Measurements from ENCODE around the gene NLN.
"Not testable (repeated sequence)": the region's sequence is repeated elsewhere in the genome, so short reads cannot be mapped to it uniquely, and the experiment has no call there.

Gene NLN

DNA sequence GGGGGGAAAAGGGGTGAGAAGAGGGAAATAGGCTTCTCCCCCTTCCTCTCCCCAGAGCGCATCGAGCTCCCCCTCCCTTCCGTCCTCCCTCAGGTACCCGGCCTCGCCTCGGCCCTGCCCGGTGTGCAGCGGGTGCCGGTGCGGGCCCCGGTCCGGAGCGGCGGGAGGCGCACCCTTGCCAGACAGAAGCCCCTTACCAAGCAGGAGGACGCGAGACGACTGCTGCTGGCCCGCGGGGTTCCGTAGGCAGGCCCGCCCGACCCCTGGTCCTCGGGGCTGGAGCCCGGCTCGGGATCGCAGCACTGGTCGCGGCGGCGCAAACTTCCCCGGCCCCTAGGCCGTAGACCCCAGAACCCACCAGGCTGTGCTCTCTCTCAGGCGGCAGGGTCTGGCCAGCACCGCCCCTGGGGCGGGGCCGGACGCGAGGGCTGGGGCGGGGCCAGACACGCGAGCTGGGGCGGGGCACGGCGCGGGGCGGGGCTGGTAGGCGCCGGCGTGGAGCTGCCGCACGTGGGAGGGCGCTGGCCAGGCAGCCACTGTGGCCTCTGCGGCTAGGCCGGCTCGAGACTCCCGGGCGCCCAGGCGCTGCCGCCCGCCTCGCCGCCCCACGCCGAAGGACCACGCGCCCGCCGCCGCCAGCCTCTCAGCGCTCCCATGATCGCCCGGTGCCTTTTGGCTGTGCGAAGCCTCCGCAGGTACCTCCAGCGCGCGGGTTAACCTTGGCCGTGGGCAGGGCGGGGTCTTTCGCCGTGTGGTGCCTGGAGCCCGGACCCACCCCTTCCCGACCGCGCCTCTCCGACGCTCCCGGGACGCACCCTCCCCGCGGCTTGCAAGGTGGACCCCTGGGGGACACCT lies at the start of gene NLN, which contains the start of gene SGTB:
TSS of gene NLN (plus strand) at position 486 of the 855 bp plus-strand sequence. CDS start at position 655, 169 bp downstream.
TSS of gene SGTB (minus strand) at position 390 of the 855 bp plus-strand sequence. CDS start 1,302 bp downstream, outside the sequence.
- peak; percentile 84 to 86 for DNase-seq

DNA sequence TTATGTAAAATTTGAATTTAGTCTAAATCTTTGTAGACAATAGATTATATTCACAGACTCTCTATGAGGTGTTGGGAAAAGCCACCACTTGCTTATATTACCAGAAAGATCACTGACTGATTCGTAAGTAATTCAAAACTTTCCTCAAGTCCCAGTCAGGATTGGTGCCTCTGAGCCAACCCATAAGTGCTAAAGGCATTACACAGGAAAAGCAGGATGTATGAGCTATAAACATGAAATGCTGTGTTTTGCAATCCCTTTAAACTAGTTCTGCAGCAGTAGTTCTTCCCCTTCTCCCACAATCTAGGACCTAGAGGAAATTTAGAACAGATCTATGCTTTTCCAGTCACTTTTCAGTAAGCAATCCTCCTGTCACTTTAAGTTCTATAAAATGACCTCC lies 49.2 kb upstream of the NLN start:
- DNase-seq: no peak

DNA sequence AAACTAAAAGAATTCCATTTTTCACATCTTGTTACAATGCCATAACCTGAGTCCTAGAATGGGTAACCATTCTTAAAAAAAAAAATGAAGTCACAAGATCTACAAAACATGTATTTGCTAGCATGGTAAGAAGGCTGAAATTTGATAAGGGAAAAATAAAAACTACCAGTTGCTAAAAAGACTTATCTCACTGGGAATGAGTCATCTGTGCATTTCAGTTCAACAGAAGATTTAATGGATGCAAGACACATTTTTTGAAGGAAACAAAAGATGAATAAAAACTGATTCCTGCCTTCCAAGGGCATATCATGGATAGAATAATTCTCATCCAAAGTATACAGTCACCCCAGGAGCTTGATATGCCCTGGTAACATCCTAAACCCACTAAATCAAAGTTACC lies 47.3 kb upstream of the NLN start:
- DNase-seq: no peak

DNA sequence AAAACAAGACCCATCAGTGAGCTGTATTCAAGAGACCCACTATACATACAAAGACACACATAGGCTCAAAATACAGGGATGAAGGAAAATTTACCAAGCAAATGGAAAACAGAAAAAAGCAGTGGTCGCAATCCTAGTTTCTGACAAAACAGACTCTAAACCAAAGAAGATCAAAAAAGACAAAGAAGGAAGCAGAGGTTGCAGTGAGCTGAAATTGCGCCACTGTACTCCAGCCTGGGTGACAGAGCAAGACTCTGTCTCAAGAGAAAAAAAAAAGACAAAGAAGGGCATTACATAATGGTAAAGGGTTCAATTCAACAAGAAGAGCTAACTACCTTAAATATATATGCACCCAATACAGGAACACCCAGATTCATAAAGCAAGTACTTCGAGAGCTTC lies 45.9 kb upstream of the NLN start:
- DNase-seq: not testable (repeated sequence)

DNA sequence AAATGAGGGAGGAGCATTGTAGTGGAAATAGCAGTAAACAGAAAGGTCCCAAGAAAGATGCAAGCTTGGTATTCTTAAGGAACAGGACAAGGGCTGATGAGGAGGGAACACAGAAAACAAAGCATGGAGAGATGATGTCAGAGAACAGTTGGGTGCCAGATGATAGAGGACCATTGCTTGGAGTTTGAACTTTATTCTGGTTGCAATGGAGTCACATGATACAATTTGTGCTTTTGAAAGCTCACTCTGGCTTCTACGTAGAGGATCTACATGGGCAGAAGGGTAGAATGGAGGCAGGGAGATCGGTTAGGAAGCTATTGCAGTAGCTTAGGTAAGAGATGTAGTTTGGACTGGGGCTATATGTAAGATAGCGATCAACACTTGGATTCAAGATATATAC lies 39.9 kb upstream of the NLN start:
- DNase-seq: no peak

DNA sequence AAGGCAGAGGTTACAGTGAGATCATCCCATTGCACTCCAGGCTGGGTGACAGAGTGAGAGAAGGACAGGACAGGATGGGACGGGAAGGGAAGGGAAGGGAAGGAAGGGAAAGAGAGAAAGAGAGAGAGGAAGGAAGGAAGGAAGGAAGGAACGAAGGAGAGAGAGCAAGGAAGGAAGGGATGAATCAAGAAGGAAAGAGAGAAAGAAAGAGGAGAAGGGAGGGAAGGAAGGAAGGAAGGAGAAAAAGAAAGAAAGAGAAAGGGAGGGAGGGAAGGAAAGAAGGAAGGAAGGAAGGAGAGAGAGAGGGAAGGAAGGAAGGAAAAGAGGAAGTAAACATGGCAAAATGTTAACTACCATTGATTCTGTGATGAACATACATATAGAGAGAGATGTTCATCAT lies 28.9 kb upstream of the NLN start:
- DNase-seq: no peak

DNA sequence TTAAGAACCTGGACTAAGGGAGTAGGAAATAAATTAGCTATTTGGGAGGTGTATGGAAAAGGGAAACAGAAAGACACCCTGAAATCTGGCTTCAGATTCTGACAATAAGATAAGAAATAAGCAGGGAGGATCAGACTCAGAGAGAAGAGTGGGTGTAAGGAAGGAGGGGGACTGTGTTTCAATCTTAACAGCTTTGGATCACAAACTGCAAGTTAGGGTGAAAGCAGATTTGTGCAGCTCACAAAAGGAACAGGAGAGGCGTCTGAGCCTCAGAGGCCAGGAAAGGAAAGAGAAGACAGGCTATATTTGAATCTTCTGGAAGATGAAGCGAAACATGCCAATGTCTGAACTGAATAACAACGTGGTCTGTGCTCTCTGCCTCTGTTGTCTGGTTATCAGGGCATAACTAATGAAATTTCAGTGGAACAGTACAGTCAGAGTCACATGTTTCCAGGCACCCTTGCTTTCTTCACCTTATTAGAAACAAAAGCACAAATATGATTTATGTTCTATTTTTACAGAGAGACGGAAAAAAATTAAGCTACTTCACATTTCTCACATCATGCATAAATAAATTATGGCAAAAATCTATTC lies 26.7 kb upstream of the NLN start:
- no peak for DNase-seq

DNA sequence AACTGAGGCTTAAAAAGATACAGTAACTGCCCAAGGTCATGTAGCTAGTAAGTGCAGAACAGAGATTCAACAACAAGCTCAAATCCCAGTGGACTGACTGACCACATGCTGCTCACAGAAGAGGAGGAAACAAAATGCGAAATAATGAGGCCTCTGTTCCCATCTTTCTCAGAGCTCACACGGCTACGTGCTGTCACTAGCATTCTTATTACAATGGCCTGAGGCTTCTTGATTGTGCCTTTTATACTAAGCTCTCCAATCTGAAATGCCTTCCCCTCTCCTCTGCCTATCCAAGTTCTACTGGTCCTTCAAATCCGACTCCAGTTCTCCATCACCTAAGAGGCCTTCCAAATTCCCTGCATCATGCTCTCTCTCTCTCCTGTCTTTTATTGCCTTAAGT lies 26.1 kb upstream of the NLN start:
- DNase-seq: no peak

DNA sequence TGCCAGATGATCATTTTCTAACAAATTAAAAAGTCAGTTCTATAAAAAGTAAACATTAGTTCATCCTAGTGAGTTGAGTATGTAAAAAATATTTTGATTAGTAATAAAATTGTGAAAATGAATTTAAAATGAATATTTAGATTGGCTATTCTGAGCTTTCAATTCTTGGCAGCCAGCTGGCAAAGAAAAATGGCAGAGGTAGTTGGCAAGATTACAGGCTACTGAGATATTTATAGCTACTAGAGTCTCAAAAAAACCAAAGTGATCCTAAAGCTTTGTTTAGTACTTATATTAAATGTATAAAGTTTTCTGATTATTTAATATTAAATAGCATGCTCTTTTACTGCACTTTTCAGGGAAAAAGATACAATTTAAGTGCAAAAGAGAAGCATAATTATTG lies 25.1 kb upstream of the NLN start:
- no peak for DNase-seq

DNA sequence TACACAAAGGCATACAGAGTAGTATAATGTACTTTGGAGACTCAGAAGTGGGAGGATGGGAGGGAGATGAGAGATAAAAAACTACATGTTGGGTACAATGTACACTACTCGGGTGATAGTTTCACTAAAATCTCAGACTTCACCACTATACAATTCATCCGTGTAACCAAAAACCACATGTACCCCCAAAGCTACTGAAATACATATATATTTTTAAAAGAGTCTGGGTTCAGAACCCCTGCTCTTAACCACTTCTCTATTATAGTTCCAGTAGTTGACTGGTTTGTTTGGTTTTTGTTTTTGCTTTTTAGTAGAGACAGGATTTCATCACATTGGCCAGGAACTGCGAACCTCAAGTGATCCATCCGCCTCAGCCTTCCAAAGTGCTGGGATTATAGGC lies 22.7 kb upstream of the NLN start:
- no peak for DNase-seq

DNA sequence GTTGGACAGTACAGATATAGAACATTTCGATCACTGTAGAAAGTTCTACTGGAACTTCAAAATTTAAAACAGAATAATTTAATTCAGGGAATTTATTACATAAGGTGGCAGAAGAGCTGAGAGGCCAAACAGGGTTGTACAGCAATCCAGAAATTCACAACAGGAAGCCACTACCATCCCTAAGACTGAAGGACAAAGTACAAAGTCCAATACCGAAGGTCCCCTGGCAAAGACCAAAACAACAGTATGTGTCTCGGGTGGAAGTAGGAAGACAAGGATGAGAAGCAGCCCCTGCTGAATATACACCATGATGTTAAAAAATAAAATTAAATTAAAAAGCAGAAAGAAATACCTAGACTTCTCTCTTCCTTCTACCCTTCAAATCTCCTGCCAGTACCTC lies 20.0 kb upstream of the NLN start:
- DNase-seq: no peak

DNA sequence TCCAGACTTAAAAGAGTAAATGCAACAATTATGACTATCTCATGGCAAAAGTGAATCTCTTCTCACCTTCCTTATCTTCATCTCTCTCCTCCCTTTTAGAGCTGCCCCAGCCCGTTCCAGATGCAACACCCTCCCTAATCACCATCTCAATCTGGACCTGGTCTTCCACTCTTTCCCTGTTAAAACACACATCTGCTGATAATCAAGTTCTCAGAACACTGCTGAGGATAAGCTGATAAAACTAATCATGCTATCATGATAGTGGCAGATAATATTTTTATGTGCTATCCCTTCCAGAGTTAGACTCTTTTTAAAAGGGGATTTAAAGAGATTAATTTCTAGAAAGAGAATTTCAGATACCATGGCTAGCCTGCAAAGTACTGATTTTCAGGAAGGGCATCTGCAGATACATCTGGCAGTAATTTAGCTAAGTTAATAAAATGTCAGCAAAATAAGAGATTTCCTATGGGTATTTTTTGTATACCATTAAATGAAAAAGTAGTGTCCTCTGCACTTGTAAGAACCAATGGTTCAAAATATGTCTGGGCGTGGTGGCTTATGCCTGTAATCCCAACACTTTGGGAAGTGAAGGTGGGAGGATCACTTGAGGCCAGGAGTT lies 17.3 kb upstream of the NLN start:
- DNase-seq: no peak

DNA sequence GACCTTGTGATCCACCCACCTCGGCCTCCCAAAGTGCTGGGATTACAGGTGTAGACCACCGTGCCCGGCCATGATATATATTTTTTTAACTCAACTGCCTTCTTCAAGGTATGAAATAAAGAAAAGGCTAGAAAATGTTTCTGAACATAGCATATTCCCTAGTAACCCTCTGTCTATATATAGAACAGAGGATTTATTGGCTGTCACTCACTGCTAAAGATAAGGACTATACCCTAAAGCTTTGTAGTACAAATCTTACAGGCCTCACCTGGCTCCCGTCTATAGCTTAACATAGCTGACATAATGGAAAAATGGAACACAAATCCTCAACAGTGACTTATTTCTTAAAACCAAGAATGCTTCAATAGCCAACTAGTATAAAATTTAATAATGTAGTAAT lies 14.3 kb upstream of the NLN start:
- DNase-seq: no peak

DNA sequence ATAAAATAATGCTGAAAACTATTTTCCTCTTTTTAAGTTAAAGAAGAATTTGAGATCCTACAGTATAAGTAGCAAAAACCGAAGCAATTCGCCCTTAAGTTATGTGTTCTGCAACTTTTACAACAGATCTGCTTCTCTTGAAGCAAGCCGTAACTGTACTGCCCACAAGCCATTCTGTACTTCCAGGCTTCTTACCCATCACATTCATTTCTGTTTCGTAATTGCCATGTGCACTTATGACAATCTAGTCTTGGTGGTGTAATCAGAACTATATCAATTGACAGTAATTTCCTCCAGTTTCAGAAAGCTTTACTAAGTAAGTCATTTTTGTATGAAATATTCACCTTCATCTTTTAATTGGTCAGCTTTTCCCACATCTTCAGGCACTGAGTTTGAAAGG lies 13.9 kb upstream of the NLN start:
- DNase-seq: no peak

DNA sequence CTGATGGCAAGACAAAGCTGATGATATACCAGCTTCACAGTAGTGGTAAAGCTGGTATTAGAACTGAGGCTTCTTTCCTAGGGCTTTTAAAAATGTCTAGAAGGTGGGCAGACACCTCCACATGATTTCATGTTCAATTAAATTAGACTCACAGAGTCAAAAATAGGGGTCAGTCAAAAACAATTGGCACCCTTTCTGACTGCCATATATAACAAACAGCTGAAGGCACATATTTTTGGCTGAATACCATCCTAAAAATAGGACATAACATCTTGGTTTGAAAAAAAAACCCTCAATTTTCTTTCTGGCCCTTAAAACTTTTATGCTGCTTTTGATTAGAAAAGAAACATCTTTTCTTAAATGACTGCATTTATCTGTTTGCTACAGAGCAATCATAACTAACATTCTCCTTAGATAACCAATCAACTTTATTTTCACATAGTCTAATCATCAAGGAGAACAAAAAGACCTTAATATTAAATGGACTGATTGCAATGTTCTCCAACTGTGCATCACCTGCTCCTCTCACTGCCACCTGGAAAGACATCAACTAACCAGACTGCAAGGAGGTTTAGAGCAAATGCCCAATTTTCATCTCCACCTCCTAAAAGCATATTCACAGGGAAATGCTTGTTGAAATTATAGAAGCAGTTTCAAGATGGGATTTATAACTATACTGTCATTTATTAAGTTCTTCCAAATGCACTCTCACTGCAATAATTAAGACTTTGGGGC lies 3.3 kb upstream of the NLN start:
- no peak for DNase-seq

DNA sequence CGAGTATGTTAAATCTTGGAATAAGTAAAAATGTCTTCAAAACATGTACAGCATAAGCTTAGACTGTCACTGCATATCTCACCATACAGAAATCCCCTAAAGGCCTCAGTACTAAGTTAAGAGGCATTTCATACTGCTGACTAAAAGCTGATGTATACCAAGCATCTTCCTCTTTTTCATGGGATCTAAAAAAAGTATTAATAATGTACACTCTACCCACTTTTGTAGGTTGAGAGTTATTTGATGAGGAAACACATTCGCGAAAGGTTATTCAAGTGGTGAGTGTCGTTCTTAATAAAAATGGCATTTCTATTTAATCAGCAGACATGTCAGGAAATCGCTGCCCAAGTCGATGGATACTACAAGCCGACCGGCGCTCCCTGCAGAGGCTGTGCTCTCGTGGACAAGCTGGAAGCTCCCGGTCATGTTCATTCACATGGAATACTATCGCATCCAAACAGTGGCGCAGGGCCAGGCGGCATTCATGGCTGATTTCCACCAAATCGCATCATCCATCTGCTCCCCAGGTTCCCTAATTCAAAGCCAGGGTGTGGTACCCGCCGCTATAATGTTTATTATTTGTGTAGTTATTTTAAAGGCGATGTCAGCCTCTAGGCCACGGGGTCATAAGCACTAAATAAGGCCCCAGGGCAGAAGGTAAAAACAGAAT lies 820 bp upstream of the NLN start:
- peak; percentile 29 to 43 for DNase-seq

DNA sequence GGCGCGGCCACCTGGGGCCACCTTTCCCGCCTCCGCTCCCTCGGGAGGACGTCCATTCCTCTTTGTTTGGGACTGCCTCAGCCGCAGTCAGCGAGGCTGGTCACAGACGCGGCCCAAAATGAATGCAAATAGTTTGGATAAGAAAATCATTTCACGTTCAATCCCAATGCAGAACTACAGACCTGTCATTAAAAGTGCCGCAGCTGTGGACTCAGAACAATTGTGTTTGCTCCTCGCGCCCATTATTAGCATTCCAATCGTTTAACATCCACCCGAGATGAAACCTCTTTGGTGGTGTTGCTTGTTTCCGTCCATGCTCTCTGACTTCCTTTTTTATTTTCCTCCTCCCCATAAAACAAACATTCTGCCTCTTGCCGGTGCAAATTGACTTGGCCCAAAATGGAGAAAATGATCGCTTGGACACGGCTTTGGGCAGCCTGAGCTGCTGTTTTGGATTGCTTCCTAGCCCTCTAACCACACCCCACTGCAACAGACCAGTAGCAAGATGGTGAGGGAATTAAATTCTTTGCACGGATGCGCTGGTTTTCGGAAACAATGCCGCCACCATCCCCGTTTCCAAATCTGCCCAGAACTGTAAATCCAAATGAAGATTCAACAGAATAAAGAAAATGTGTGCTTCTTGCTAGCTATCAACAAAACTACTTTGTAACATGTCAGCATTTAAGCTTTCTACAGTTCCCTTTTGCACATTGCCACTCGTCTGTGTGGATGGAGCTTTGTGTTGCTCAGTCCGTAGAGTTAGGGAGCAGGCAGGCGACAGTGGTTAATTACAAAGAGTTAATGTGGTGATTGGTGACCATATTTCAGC lies 784 bp downstream of the NLN start:
- DNase-seq: peak in 1 of 2 experiments; percentile 17

DNA sequence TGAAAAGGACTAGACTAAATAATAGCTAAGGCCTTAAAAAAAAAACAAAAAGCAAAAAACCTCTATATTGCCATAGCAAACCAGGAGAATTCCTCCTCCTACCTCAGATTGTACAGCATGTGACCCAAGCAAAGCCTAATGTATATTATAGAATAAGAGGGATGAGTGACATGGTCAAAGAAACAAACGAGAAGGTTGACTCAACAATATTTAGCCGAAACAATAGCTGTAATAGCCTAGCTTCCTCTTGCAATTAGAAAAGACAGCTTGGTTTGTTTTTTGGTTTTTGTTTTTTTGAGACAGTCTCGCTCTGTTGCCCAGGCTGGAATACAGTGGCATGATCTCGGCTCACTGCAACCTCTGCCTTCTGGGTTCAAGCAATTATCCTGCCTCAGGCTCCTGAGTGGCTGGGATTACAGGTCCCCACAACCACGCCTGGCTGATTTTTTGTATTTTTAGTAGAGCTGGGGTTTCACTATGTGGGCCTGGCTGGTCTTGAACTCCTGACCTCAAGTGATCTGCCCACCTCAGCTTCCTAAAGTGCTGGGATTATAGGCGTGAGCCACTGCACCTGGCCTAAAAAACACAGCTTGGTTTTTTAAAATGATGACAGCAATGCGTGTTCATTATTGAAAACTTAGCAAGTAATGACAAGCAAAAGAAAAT lies 5.6 kb downstream of the NLN start:
- DNase-seq: no peak

DNA sequence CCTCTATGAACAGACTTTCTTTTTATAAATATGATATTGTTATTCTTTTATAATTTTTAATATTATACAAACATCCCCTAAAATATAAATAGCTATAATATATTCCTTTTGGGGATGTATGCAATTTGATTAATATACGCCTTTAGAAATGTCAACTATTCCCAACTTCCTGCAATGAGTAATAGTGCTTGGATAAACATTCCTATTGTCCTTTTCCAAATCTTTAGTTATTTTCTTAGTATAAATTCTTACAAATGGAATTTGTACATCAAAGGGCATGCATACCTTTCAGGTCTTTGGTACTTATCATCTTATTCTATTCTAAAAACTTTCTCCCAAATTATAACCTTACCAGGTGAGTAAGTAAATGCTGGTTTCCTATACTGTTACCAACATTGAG lies 6.2 kb downstream of the NLN start:
- DNase-seq: no peak

DNA sequence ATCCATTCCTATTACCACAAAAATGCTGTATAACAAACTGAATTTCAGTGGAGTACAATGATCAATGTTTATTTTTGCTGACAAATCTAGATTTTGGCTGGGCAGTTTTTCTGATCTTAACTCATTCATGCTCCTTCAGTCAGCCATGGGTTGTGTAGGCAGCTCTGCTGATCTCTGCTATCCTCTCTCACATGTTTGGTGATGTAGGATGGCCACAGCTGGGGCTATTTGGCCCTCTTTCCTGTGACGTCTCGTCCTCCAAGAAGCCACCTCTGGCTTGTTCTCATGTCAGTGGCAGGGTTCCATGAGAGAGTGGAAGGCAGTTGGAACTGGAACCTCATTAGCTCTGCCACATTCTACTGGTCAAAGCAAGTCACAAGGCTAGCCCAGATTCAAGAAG lies 8.9 kb downstream of the NLN start:
- DNase-seq: no peak

DNA sequence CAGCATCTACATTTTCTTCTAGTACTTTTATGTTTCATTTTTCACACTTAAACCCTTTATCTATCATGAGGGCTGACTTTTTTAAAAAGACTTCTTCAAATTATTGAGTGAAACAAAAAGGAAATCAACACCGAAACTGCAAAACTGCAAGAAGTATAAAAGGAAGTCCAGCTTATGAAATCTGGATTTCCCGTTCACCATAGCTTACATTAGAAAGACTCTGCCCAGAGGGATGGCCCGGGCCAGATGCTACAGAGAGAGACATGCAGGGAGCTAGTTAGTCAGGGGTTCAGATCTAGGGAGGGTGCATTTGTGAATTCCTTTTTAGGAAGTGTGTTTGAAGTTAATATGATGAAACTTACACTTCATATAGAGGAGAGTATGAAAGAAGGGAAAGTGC lies 10.0 kb downstream of the NLN start:
- DNase-seq: not testable (repeated sequence)

All from activated CD4-positive, alpha-beta T cell treated with anti-CD3 and anti-CD28 coated beads, Interleukin-2, amount 50 U/mL, for 48 hours (primary cell).